ENCODE results near the gene PTK6. TPM values are rescaled to one million over a fixed set of nuclear protein-coding genes. Genes with fewer than 3 reads are reported as not detected.

PTK6 gene
- total and polyA plus RNA-seq, 2 donors (not counting 1 experiment from before 2014, with no cell fraction given): 0.86 to 2.3 TPM

DNA sequence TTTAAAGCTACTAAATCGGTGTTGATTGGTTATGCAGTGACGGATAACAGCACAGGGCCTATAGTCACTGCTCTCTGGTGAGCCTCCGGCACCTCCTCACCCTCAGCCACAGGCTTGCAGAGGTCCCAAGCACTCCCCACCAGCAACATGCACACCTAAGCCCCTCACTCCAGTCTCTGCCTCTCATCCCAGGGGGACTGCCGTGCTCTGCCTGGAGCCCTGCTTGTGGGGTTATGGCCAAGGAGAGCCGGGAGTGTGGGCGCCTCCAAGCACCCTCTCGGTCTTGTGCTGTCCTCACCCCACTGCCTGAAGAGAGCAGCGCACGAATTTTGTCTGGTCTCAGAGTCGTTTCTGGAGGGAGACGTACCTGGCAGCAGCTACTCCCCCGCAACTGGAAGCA is 31.5 kb downstream of the PTK6 start:
- ChIA-PET POLR2A (no interaction called here), CTCF (interaction anchor here (1.0 to 1.5 kb wide), 2 partner anchors 9 to 15 kb away, joined by 3 to 7 read pairs; partner anchors contain the start of gene PPDPF)
- no peak for ATAC-seq (ENCODE audit: low read depth)
- no peaks in the 10 kb centered on the region for H4K20me1 ChIP-seq (ENCODE audit: control insufficient read depth, insufficient read depth, low read length, poor library complexity, severe bottlenecking)
- no peak overlapping the region for H3K4me3 ChIP-seq (ENCODE audit: control extremely low read depth in 1 of 5, extremely low read depth in 1 of 5, insufficient read depth in 1 of 5, low read depth in 2 of 5, low read length in 4 of 5)
- no peak overlapping the region for H2AFZ ChIP-seq (ENCODE audit: insufficient read depth, low read depth, low read length, poor library complexity, severe bottlenecking)
- H3K9ac ChIP-seq (ENCODE audit: low read length): no peak overlapping the region
- no peak overlapping the region for H3K27ac ChIP-seq (ENCODE audit: low read length in 2 of 2)
- no peaks in the 10 kb centered on the region for H3K79me2 ChIP-seq (ENCODE audit: control insufficient read depth, insufficient read depth, low read length)
- 75% methylated on average over 7 of the region's 12 CpGs for WGBS (ENCODE audit: insufficient coverage)
- H3K9me3 ChIP-seq (ENCODE audit: control extremely low read depth in 1 of 3, control insufficient read depth in 2 of 3, insufficient read depth in 1 of 3, low read length in 2 of 3): peaks cover 0 to 28% (median 0%) of the 10 kb centered on the region in 3 donors
- Mint-ChIP-seq H3K4me3 (no peak overlapping the region), H3K27me3 (peaks cover 40% of the 10 kb centered on the region), H3K27ac (no peak overlapping the region), H3K9me3 (ENCODE audit: insufficient read depth) (peaks cover 2% of the 10 kb centered on the region), H3K4me1 (no peaks in the 10 kb centered on the region)
- TF ChIP-seq, protein P1, sequence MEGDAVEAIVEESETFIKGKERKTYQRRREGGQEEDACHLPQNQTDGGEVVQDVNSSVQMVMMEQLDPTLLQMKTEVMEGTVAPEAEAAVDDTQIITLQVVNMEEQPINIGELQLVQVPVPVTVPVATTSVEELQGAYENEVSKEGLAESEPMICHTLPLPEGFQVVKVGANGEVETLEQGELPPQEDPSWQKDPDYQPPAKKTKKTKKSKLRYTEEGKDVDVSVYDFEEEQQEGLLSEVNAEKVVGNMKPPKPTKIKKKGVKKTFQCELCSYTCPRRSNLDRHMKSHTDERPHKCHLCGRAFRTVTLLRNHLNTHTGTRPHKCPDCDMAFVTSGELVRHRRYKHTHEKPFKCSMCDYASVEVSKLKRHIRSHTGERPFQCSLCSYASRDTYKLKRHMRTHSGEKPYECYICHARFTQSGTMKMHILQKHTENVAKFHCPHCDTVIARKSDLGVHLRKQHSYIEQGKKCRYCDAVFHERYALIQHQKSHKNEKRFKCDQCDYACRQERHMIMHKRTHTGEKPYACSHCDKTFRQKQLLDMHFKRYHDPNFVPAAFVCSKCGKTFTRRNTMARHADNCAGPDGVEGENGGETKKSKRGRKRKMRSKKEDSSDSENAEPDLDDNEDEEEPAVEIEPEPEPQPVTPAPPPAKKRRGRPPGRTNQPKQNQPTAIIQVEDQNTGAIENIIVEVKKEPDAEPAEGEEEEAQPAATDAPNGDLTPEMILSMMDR (IDR thresholded peaks at IDR 0.05): no peak
- TF ChIP-seq EZH2 (IDR thresholded peaks at IDR 0.05; ENCODE audit: borderline replicate concordance, insufficient read depth, low read depth, low read length, poor library complexity, severe bottlenecking): no peak
- H3K4me1 ChIP-seq (ENCODE audit: control insufficient read depth in 2 of 2, insufficient read depth in 2 of 2, low read length in 2 of 2): no peaks in the 10 kb centered on the region
- intact Hi-C loops (cut with micrococcal nuclease): no loop called here
- no peaks in the 10 kb centered on the region for H3K36me3 ChIP-seq (replicated peaks in 1 of 2; ENCODE audit: control extremely low read depth in 1 of 2, control insufficient read depth in 1 of 2, extremely low read depth in 1 of 2, insufficient read depth in 2 of 2, low read length in 1 of 2)
- H3K27me3 ChIP-seq (replicated peaks in 1 of 4; ENCODE audit: control extremely low read depth in 1 of 4, control insufficient read depth in 3 of 4, insufficient read depth in 4 of 4, low read length in 3 of 4): peaks cover 0 to 24% (median 0%) of the 10 kb centered on the region in 4 experiments
- H3K4me2 ChIP-seq (replicated peaks; ENCODE audit: low read depth, low read length, poor library complexity, severe bottlenecking): no peak overlapping the region
- DNase-seq: no peak

DNA sequence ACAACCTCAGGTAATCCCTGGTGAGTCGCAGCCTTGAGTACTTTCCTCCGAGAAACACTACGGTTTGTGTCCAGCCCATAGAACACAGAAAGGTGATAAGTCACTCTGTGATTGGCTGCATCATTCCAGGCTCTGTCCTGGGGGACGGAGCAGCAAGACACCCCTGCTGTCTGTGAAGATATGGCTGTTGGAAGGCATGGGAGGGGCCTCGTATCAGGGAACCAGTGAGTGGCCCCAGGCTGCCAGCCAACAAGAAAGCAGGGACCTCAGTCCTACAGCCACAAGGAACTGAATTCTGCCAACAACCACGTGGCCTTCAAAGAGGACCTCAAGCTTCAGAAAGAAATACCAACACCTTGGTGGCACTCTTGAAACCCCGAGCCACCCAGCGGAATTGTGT is 31.9 kb downstream of the PTK6 start:
- peaks cover 35% of the 10 kb centered on the region for H3K27me3 Mint-ChIP-seq
- no peak for DNase-seq
- H3K27me3 ChIP-seq (replicated peaks in 1 of 4; ENCODE audit: control extremely low read depth in 1 of 4, control insufficient read depth in 3 of 4, insufficient read depth in 4 of 4, low read length in 3 of 4): peaks cover 0 to 24% (median 0%) of the 10 kb centered on the region in 4 experiments
- H3K4me3 Mint-ChIP-seq: no peak overlapping the region
- no peaks in the 10 kb centered on the region for H4K20me1 ChIP-seq (ENCODE audit: control insufficient read depth, insufficient read depth, low read length, poor library complexity, severe bottlenecking)
- peaks cover 0 to 29% (median 0%) of the 10 kb centered on the region in 3 donors for H3K9me3 ChIP-seq (ENCODE audit: control extremely low read depth in 1 of 3, control insufficient read depth in 2 of 3, insufficient read depth in 1 of 3, low read length in 2 of 3)
- peaks cover 2% of the 10 kb centered on the region for H3K9me3 Mint-ChIP-seq (ENCODE audit: insufficient read depth)
- no peaks in the 10 kb centered on the region for H3K4me1 Mint-ChIP-seq
- no peak for TF ChIP-seq EZH2 (IDR thresholded peaks at IDR 0.05; ENCODE audit: borderline replicate concordance, insufficient read depth, low read depth, low read length, poor library complexity, severe bottlenecking)
- TF ChIP-seq, protein P1 (IDR thresholded peaks at IDR 0.05): no peak
- 86% methylated on average over 7 of the region's 8 CpGs for WGBS (ENCODE audit: insufficient coverage)
- no peak overlapping the region for H3K27ac Mint-ChIP-seq
- ATAC-seq (ENCODE audit: low read depth): no peak
- H3K4me3 ChIP-seq (ENCODE audit: control extremely low read depth in 1 of 5, extremely low read depth in 1 of 5, insufficient read depth in 1 of 5, low read depth in 2 of 5, low read length in 4 of 5): no peak overlapping the region
- no peaks in the 10 kb centered on the region for H3K79me2 ChIP-seq (ENCODE audit: control insufficient read depth, insufficient read depth, low read length)
- CTCF ChIA-PET: interaction anchor here (1.0 to 1.5 kb wide), 3 partner anchors 8 to 16 kb away, joined by 3 to 7 read pairs (median 3); partner anchors contain the start of gene PPDPF
- intact Hi-C loops (cut with micrococcal nuclease): no loop called here
- H3K27ac ChIP-seq (ENCODE audit: low read length in 2 of 2): no peak overlapping the region
- no peaks in the 10 kb centered on the region for H3K4me1 ChIP-seq (ENCODE audit: control insufficient read depth in 2 of 2, insufficient read depth in 2 of 2, low read length in 2 of 2)
- H3K36me3 ChIP-seq (replicated peaks in 1 of 2; ENCODE audit: control extremely low read depth in 1 of 2, control insufficient read depth in 1 of 2, extremely low read depth in 1 of 2, insufficient read depth in 2 of 2, low read length in 1 of 2): no peaks in the 10 kb centered on the region
- POLR2A ChIA-PET: no interaction called here
- no peak overlapping the region for H3K9ac ChIP-seq (ENCODE audit: low read length)
- H2AFZ ChIP-seq (ENCODE audit: insufficient read depth, low read depth, low read length, poor library complexity, severe bottlenecking): no peak overlapping the region
- no peak overlapping the region for H3K4me2 ChIP-seq (replicated peaks; ENCODE audit: low read depth, low read length, poor library complexity, severe bottlenecking)
